Neural cell (in vitro differentiated cells): ENCODE data around the gene UBE3B. TPM values are rescaled to one million over a fixed set of nuclear protein-coding genes. Genes with fewer than 3 reads are reported as not detected.

ENCODE experiments used
- H2AFZ ChIP-seq: fragments of 200-600, 300-800 bp; sonication (generic), shearing (Covaris generic); 2 replicates; pipeline ENCODE4 v1.6.0; 2014; ENCODE audit warnings: low read depth, mild to moderate bottlenecking, antibody characterized with exemption, low read length, moderate library complexity
- H3F3A ChIP-seq: fragments of 200-600 bp; shearing (Covaris generic); 2 replicates; pipeline ENCODE4 v1.6.1; 2016; ENCODE audit warnings: mild to moderate bottlenecking, moderate library complexity, mixed read lengths, antibody characterized with exemption, low read length; ENCODE audit not compliant: insufficient read depth, poor library complexity, severe bottlenecking
- H3K27ac ChIP-seq: fragments of 200-600, 300-800 bp; sonication (generic), shearing (Covaris generic); 2 replicates; pipeline ENCODE4 v1.5.1; 2014; ENCODE audit warnings: mild to moderate bottlenecking, low read length, moderate library complexity
- H3K27me3 ChIP-seq: fragments of 300-800, 200-600 bp; sonication (generic), shearing (Covaris generic); 2 replicates; pipeline ENCODE4 v1.6.0; 2014; ENCODE audit warnings: mild to moderate bottlenecking, low read depth, low read length, moderate library complexity; ENCODE audit not compliant: insufficient read depth
- H3K36me3 ChIP-seq: fragments of 300-800, 200-600 bp; sonication (generic), shearing (Covaris generic); 2 replicates; pipeline ENCODE4 v1.5.1; 2014; ENCODE audit warnings: mild to moderate bottlenecking, antibody characterized with exemption, low read length, moderate library complexity; ENCODE audit not compliant: insufficient read depth
- H3K4me2 ChIP-seq: fragments of 300-800, 200-600 bp; sonication (generic), shearing (Covaris generic); 2 replicates; pipeline ENCODE4 v1.6.0; 2014; ENCODE audit warnings: mild to moderate bottlenecking, low read length
- H3K4me3 ChIP-seq: fragments of 300-800, 200-600 bp; sonication (generic), shearing (Covaris generic); 2 replicates; pipeline ENCODE4 v1.5.1; 2014; ENCODE audit warnings: mild to moderate bottlenecking, low read length, moderate library complexity
- H3K79me2 ChIP-seq: fragments of 200-600 bp; shearing (Covaris generic); replicated peaks from 2 replicates; pipeline ENCODE4 v1.6.0; 2014; ENCODE audit warnings: mild to moderate bottlenecking, low read length, moderate library complexity; ENCODE audit not compliant: insufficient read depth
- H3K9ac ChIP-seq: fragments of 300-800, 200-600 bp; sonication (generic), shearing (Covaris generic); 2 replicates; pipeline ENCODE4 v1.6.1; 2016; ENCODE audit warnings: mild to moderate bottlenecking, low read length, mixed read lengths
- H3K9me2 ChIP-seq: fragments of 200-600 bp; shearing (Covaris generic); 2 replicates; pipeline ENCODE4 v1.6.1; 2016; ENCODE audit warnings: mild to moderate bottlenecking, low read length, mixed read lengths; ENCODE audit not compliant: insufficient read depth
- H3K9me3 ChIP-seq: fragments of 200-600, 300-800 bp; sonication (generic), shearing (Covaris generic); 2 replicates; pipeline ENCODE4 v1.6.1; 2016; ENCODE audit warnings: mild to moderate bottlenecking, mixed run types, low read length, moderate library complexity, mixed read lengths
- H4K20me1 ChIP-seq: fragments of 200-600 bp; shearing (Covaris generic); 2 replicates; pipeline ENCODE4 v1.6.1; 2016; ENCODE audit warnings: mild to moderate bottlenecking, mixed run types; ENCODE audit not compliant: insufficient read depth
- EP300 ChIP-seq: fragments of 450-650 bp; conservative IDR thresholded peaks from 2 replicates; pipeline ENCODE4 v1.6.1; 2014; ENCODE audit warnings: antibody characterized with exemption, mild to moderate bottlenecking, moderate library complexity; ENCODE audit not compliant: poor library complexity, severe bottlenecking
- EZH2 ChIP-seq: fragments of 200-600, 300-800 bp; shearing (Covaris generic), sonication (generic); IDR thresholded peaks from 2 replicates; pipeline ENCODE4 v1.6.1; 2014; ENCODE audit warnings: antibody characterized with exemption, low read length, borderline replicate concordance, mild to moderate bottlenecking; ENCODE audit not compliant: insufficient read depth, poor library complexity, severe bottlenecking
- MXI1 ChIP-seq: fragments of 450-650 bp; conservative IDR thresholded peaks from 2 replicates; pipeline ENCODE4 v1.6.1; 2014; ENCODE audit warnings: antibody characterized with exemption, mild to moderate bottlenecking; ENCODE audit not compliant: poor library complexity, severe bottlenecking
- POLR2AphosphoS5 ChIP-seq: IDR thresholded peaks from 2 replicates; pipeline ENCODE4 v1.6.1; 2012
- RAD21 ChIP-seq: fragments of 450-650 bp; conservative IDR thresholded peaks from 2 replicates; pipeline ENCODE4 v1.6.1; 2014; ENCODE audit warnings: antibody characterized with exemption, mild to moderate bottlenecking, moderate library complexity
- SMC3 ChIP-seq: fragments of 450-650 bp; conservative IDR thresholded peaks from 2 replicates; pipeline ENCODE4 v1.6.1; 2014; ENCODE audit warnings: antibody characterized with exemption, mild to moderate bottlenecking, moderate library complexity; ENCODE audit not compliant: poor library complexity
- TAF1 ChIP-seq: IDR thresholded peaks from 2 replicates; pipeline ENCODE4 v1.6.1; 2012; ENCODE audit warnings: low read depth
- polyA plus RNA-seq: library from polyadenylated mRNA; depleted of rRNA; stranded (reverse); fragments of >200 nt; gene quantifications from 2 replicates; pipeline ENCODE4 v1.2.3, GENCODE V29; 2014
- TF ChIP-seq, protein P1 (sequence below): IDR thresholded peaks from 2 replicates; pipeline ENCODE4 v1.6.1; 2012; ENCODE audit warnings: borderline replicate concordance
- TF ChIP-seq, protein P2 (sequence below): fragments of 450-650 bp; IDR thresholded peaks from 2 replicates; pipeline ENCODE4 v1.5.1; 2014; ENCODE audit warnings: antibody characterized with exemption, mild to moderate bottlenecking, moderate library complexity; ENCODE audit not compliant: poor library complexity, severe bottlenecking

Gene UBE3B
- polyA plus RNA-seq, 1 donor from 2014 or later: 21.7 TPM

DNA sequence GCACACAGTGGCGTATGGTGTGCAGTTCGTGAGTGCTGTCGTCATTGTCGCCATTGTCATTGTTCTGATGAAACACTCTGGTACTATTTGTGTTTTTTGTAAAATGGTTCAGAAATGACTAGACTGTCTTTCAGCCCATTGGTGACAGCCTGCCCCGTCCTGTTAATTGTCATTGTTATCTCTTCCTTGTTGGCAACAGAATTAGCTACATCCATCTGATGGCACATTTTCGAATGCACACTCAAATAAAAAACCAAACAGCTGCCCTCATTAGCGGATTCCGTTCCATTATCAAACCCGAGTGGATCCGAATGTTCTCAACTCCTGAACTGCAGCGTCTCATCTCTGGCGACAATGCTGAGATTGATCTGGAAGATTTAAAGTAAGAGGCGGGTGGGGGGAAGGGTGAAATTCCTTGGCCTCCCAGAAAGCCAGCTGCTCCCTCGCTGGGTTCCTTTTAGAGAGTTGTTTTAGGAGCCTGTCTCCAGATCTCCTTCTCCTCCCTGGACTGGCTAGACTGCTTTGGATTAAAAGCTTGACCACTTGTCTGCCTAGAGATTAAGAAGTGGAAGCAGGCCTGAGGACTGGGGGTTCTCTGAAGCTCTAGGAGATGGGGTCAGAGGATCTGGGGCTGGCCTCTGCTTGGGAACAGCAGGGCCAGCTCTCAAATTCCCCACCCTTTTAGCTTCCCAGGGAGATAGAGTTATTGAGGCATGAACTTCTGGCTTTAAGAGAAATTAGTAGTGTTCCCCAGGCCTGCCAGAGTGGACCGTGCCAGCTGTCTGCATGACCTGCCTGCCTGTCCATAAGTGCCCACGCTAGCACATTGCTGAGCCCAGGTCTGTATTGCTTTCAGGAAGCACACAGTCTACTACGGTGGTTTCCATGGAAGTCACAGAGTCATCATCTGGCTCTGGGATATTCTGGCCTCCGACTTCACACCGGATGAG lies 52.5 kb downstream of the UBE3B start:
- Histone ChIP-seq H4K20me1 (no peaks in the 10 kb centered on the region), H3K9me3 (no peaks in the 10 kb centered on the region), H3F3A (no peaks in the 10 kb centered on the region), H3K9me2 (no peaks in the 10 kb centered on the region), H3K27me3 (no peaks in the 10 kb centered on the region), H3K36me3 (no peaks in the 10 kb centered on the region), H3K4me2 (no peak overlapping the region), H3K4me3 (no peak overlapping the region), H3K79me2 (no peaks in the 10 kb centered on the region), H3K9ac (no peak overlapping the region), H2AFZ (no peak overlapping the region), H3K27ac (no peak overlapping the region)
- TF ChIP-seq MXI1 (no peak), EZH2 (no peak), POLR2AphosphoS5 (no peak), SMC3 (no peak), RAD21 (no peak), EP300 (no peak), TAF1 (no peak)
- TF ChIP-seq, protein P1, sequence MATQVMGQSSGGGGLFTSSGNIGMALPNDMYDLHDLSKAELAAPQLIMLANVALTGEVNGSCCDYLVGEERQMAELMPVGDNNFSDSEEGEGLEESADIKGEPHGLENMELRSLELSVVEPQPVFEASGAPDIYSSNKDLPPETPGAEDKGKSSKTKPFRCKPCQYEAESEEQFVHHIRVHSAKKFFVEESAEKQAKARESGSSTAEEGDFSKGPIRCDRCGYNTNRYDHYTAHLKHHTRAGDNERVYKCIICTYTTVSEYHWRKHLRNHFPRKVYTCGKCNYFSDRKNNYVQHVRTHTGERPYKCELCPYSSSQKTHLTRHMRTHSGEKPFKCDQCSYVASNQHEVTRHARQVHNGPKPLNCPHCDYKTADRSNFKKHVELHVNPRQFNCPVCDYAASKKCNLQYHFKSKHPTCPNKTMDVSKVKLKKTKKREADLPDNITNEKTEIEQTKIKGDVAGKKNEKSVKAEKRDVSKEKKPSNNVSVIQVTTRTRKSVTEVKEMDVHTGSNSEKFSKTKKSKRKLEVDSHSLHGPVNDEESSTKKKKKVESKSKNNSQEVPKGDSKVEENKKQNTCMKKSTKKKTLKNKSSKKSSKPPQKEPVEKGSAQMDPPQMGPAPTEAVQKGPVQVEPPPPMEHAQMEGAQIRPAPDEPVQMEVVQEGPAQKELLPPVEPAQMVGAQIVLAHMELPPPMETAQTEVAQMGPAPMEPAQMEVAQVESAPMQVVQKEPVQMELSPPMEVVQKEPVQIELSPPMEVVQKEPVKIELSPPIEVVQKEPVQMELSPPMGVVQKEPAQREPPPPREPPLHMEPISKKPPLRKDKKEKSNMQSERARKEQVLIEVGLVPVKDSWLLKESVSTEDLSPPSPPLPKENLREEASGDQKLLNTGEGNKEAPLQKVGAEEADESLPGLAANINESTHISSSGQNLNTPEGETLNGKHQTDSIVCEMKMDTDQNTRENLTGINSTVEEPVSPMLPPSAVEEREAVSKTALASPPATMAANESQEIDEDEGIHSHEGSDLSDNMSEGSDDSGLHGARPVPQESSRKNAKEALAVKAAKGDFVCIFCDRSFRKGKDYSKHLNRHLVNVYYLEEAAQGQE: no peak
- TF ChIP-seq, protein P2, sequence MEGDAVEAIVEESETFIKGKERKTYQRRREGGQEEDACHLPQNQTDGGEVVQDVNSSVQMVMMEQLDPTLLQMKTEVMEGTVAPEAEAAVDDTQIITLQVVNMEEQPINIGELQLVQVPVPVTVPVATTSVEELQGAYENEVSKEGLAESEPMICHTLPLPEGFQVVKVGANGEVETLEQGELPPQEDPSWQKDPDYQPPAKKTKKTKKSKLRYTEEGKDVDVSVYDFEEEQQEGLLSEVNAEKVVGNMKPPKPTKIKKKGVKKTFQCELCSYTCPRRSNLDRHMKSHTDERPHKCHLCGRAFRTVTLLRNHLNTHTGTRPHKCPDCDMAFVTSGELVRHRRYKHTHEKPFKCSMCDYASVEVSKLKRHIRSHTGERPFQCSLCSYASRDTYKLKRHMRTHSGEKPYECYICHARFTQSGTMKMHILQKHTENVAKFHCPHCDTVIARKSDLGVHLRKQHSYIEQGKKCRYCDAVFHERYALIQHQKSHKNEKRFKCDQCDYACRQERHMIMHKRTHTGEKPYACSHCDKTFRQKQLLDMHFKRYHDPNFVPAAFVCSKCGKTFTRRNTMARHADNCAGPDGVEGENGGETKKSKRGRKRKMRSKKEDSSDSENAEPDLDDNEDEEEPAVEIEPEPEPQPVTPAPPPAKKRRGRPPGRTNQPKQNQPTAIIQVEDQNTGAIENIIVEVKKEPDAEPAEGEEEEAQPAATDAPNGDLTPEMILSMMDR: no peak

DNA sequence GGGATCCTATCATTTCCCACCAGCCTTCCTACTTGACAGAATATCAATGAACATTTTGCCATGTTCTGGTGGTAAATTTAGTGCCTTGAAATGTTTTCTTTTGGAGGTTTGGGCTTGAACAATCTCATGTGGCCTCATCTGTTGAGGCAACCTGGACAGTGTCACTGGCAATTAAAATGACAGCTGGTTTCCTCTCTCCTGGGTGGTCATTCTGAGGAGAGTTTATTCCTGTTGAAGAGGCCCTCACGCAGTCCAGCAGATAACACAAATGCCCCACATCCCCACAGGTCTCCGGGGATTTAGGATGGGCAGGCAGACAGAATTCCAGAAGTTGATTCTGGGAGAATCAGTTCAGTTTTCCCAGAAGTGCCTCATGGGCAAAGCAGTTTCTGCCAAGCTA lies 54.0 kb downstream of the UBE3B start:
- H3K36me3 ChIP-seq: no peaks in the 10 kb centered on the region
- no peak overlapping the region for H2AFZ ChIP-seq
- no peaks in the 10 kb centered on the region for H3K9me2 ChIP-seq
- no peak for TF ChIP-seq POLR2AphosphoS5
- TF ChIP-seq, protein P2: no peak
- TF ChIP-seq MXI1: no peak
- no peak for TF ChIP-seq EP300
- TF ChIP-seq RAD21: no peak
- TF ChIP-seq, protein P1: no peak
- TF ChIP-seq SMC3: no peak
- TF ChIP-seq EZH2: no peak
- TF ChIP-seq TAF1: no peak
- H3K4me3 ChIP-seq: no peak overlapping the region
- no peaks in the 10 kb centered on the region for H3K79me2 ChIP-seq
- no peak overlapping the region for H3K27ac ChIP-seq
- no peak overlapping the region for H3K4me2 ChIP-seq
- no peak overlapping the region for H3K9ac ChIP-seq
- no peaks in the 10 kb centered on the region for H4K20me1 ChIP-seq
- no peaks in the 10 kb centered on the region for H3K27me3 ChIP-seq
- H3K9me3 ChIP-seq: no peaks in the 10 kb centered on the region
- no peaks in the 10 kb centered on the region for H3F3A ChIP-seq
